Measurements from ENCODE around the gene THBS2.

GRCh38 chr6:169291646-169292337 is 38.1 kb upstream of the THBS2 start:
- no peak for TF ChIP-seq POLR2AphosphoS5 (IDR thresholded peaks at IDR 0.05; ENCODE audit: insufficient read depth, low read depth, low read length)
- TF ChIP-seq CTCF (IDR thresholded peaks at IDR 0.05; ENCODE audit: extremely low read depth in 1 of 2, insufficient read depth in 1 of 2, low read depth in 1 of 2, low read length in 2 of 2): no peak
